OCI-LY3 (cell line): ENCODE results near the gene SDK2.

Experiments
- H2AFZ ChIP-seq: fragments of 200-600, 300-600 bp; shearing (Covaris generic); 2 replicates; pipeline ENCODE4 v1.6.0; 2014; ENCODE audit warnings: antibody characterized with exemption, low read depth, low read length
- H3K27ac ChIP-seq: fragments of 200-600, 300-600 bp; sonication (generic); 2 replicates; pipeline ENCODE4 v1.5.1; 2014; ENCODE audit warnings: mild to moderate bottlenecking, low read length, moderate library complexity, mixed read lengths
- H3K27me3 ChIP-seq: fragments of 200-600, 300-600 bp; sonication (generic); 2 replicates; pipeline ENCODE4 v1.6.1; 2014; ENCODE audit warnings: low read depth, low read length, mixed read lengths
- H3K36me3 ChIP-seq: fragments of 200-600, 300-600 bp; sonication (generic); replicated peaks from 2 replicates; pipeline ENCODE3; 2014; ENCODE audit warnings: low read depth, low read length, mixed read lengths
- H3K4me1 ChIP-seq: fragments of 300-600, 200-600 bp; sonication (generic); 2 replicates; pipeline ENCODE4 v1.6.1; 2014; ENCODE audit warnings: low read length, mixed read lengths
- H3K4me2 ChIP-seq: fragments of 200-600, 300-600 bp; sonication (generic); 2 replicates; pipeline ENCODE4 v1.6.1; 2014; ENCODE audit warnings: low read length, mixed read lengths
- H3K4me3 ChIP-seq: fragments of 300-600, 200-600 bp; sonication (generic); 2 replicates; pipeline ENCODE4 v1.5.1; 2014; ENCODE audit warnings: antibody characterized with exemption, mild to moderate bottlenecking, low read length, moderate library complexity
- H3K79me2 ChIP-seq: fragments of 300-600, 200-600 bp; shearing (Covaris generic); 2 replicates; pipeline ENCODE4 v1.6.1; 2014; ENCODE audit warnings: mild to moderate bottlenecking, low read length, mixed read lengths
- H3K9ac ChIP-seq: fragments of 300-600, 200-600 bp; shearing (Covaris generic); 2 replicates; pipeline ENCODE4 v1.6.0; 2014; ENCODE audit warnings: mild to moderate bottlenecking, low read length, moderate library complexity
- H3K9me3 ChIP-seq: fragments of 200-600, 300-600 bp; shearing (Covaris generic); 2 replicates; pipeline ENCODE4 v1.6.1; 2014; ENCODE audit warnings: low read length, mixed read lengths; ENCODE audit not compliant: insufficient read depth
- H4K20me1 ChIP-seq: fragments of 200-600, 300-600 bp; sonication (generic); 2 replicates; pipeline ENCODE4 v1.6.1; 2016; ENCODE audit warnings: low read length, mixed read lengths; ENCODE audit not compliant: insufficient read depth
- CTCF ChIP-seq: fragments of 200-600, 300-600 bp; sonication (generic); IDR thresholded peaks from 2 replicates; pipeline ENCODE4 v1.5.1; 2014; ENCODE audit warnings: antibody characterized with exemption, low read length, low read depth
- EZH2phosphoT487 ChIP-seq: fragments of 200-600 bp; shearing (Covaris generic); IDR thresholded peaks from 2 replicates; pipeline ENCODE4 v1.6.1; 2018; ENCODE audit warnings: antibody characterized with exemption, mixed run types, low read depth

The SDK2 gene

GRCh38 chr17:73539166-73539565 is 105.1 kb downstream of the SDK2 start:
- H3K9ac ChIP-seq, result no peak overlapping the region

GRCh38 chr17:73538445-73538844 is 105.8 kb downstream of the SDK2 start:
- H3K79me2 ChIP-seq, result no peaks in the 10 kb centered on the region
- no peak overlapping the region for H2AFZ ChIP-seq
- H3K27me3 ChIP-seq, result no peaks in the 10 kb centered on the region
- H3K4me1 ChIP-seq, result no peaks in the 10 kb centered on the region
- H3K27ac ChIP-seq, result no peak overlapping the region
- H3K9me3 ChIP-seq, result no peaks in the 10 kb centered on the region
- TF ChIP-seq CTCF, result no peak
- TF ChIP-seq EZH2phosphoT487, result no peak
- H4K20me1 ChIP-seq, result no peaks in the 10 kb centered on the region
- H3K9ac ChIP-seq, result no peak overlapping the region
- no peak overlapping the region for H3K4me2 ChIP-seq
- H3K4me3 ChIP-seq, result no peak overlapping the region
- no peaks in the 10 kb centered on the region for H3K36me3 ChIP-seq

More at GRCh38 chr17:73539166-73539565, 105.1 kb downstream of the SDK2 start:
- Histone ChIP-seq H3K36me3 (no peaks in the 10 kb centered on the region), H2AFZ (no peak overlapping the region), H4K20me1 (no peaks in the 10 kb centered on the region), H3K4me3 (no peak overlapping the region), H3K79me2 (no peaks in the 10 kb centered on the region), H3K27me3 (peaks cover 4% of the 10 kb centered on the region; the same call in 1 of the 2 replicates), H3K4me1 (no peaks in the 10 kb centered on the region), H3K4me2 (no peak overlapping the region), H3K27ac (no peak overlapping the region), H3K9me3 (no peaks in the 10 kb centered on the region)
- TF ChIP-seq CTCF, result no peak
- no peak for TF ChIP-seq EZH2phosphoT487

- no peaks in the 10 kb centered on the region for H3K79me2 ChIP-seq
- H2AFZ ChIP-seq, result no peak overlapping the region
- H3K4me2 ChIP-seq, result no peak overlapping the region
- no peaks in the 10 kb centered on the region for H4K20me1 ChIP-seq
- no peak overlapping the region for H3K27ac ChIP-seq
- H3K4me1 ChIP-seq, result no peaks in the 10 kb centered on the region
- no peak overlapping the region for H3K4me3 ChIP-seq
- H3K9ac ChIP-seq, result no peak overlapping the region
- no peaks in the 10 kb centered on the region for H3K36me3 ChIP-seq
- no peaks in the 10 kb centered on the region for H3K9me3 ChIP-seq
- TF ChIP-seq EZH2phosphoT487 (no peak), CTCF (no peak)
- no peaks in the 10 kb centered on the region for H3K27me3 ChIP-seq
Measured at GRCh38 chr17:73536700-73537605, 107.3 kb downstream of the SDK2 start.

GRCh38 chr17:73535746-73536145 is 108.5 kb downstream of the SDK2 start:
- Histone ChIP-seq H3K27me3 (no peaks in the 10 kb centered on the region), H3K4me2 (no peak overlapping the region)

More at GRCh38 chr17:73535746-73536145, 108.5 kb downstream of the SDK2 start:
- no peaks in the 10 kb centered on the region for H4K20me1 ChIP-seq
- H3K36me3 ChIP-seq, result no peaks in the 10 kb centered on the region
- no peak overlapping the region for H2AFZ ChIP-seq
- no peaks in the 10 kb centered on the region for H3K79me2 ChIP-seq
- no peak overlapping the region for H3K9ac ChIP-seq
- TF ChIP-seq CTCF (no peak), EZH2phosphoT487 (no peak)
- no peak overlapping the region for H3K27ac ChIP-seq
- no peaks in the 10 kb centered on the region for H3K4me1 ChIP-seq
- no peaks in the 10 kb centered on the region for H3K9me3 ChIP-seq
- H3K4me3 ChIP-seq, result no peak overlapping the region
